Panc1 (cell line): ENCODE data around the gene TWSG1. TPM values are rescaled to one million over a fixed set of nuclear protein-coding genes. Genes with fewer than 3 reads are reported as not detected.

Source experiments
- ATAC-seq: fragments of 200-7000 bp; cut with Tn5 transposase; 2 replicates; pipeline ENCODE4 v1.9.1; 2020; ENCODE audit warnings: mild to moderate bottlenecking, moderate library complexity
- BruUV-seq: library from RNA; stranded (reverse); fragments of 400-500 nt; replicated peaks from 2 replicates; lab custom pipeline; 2021; lab: Mats Ljungman, UMichigan
- CTCF ChIA-PET: fragments of 300-600 bp; sonication (Branson Sonifier 250); formaldehyde crosslinking; loops from one replicate; lab custom pipeline; 2022; ENCODE audit warnings: antibody characterized with exemption; lab: Charles Lee
- POLR2A ChIA-PET: fragments of 300-600 bp; sonication (Branson Sonifier 250); formaldehyde crosslinking; loops from one replicate; lab custom pipeline; 2022; ENCODE audit warnings: antibody characterized with exemption; lab: Charles Lee
- DNase-seq: peaks from one replicate; pipeline ENCODE4 v3.0.0-alpha.2; 2010; ENCODE audit warnings: low read depth, low spot score
- H3K27ac ChIP-seq: 2 replicates; pipeline ENCODE4 v1.5.1; 2011; ENCODE audit warnings: mild to moderate bottlenecking, low read length, inconsistent platforms
- H3K27me3 ChIP-seq: fragments of 200-500 bp; sonication (Bioruptor generic); 2 replicates; pipeline ENCODE4 v1.6.0; 2014; ENCODE audit warnings: low read length, inconsistent platforms; ENCODE audit not compliant: control insufficient read depth, insufficient read depth
- H3K36me3 ChIP-seq: fragments of 200-500 bp; sonication (Bioruptor generic); 2 replicates; pipeline ENCODE4 v1.5.1; 2014; ENCODE audit warnings: inconsistent platforms, mild to moderate bottlenecking, low read length, moderate library complexity; ENCODE audit not compliant: control insufficient read depth, insufficient read depth
- H3K4me1 ChIP-seq: 2 replicates; pipeline ENCODE4 v1.5.1; 2011; ENCODE audit warnings: inconsistent platforms, mild to moderate bottlenecking, low read length, moderate library complexity; ENCODE audit not compliant: control insufficient read depth, insufficient read depth
- H3K4me3 ChIP-seq, 2 experiments: 2 replicates each; pipeline ENCODE4 v1.5.1; 2011 to 2012; ENCODE audit warnings: low read depth in 2 of 2, low read length in 2 of 2, mild to moderate bottlenecking in 2 of 2, inconsistent platforms in 1 of 2, moderate library complexity in 1 of 2
- H3K9me3 ChIP-seq: fragments of 200-500 bp; sonication (Bioruptor generic); 2 replicates; pipeline ENCODE4 v1.5.1; 2014; ENCODE audit warnings: low read depth, mild to moderate bottlenecking, inconsistent platforms, low read length, moderate library complexity; ENCODE audit not compliant: control insufficient read depth, insufficient read depth
- CTCF ChIP-seq: fragments of 450-650 bp; IDR thresholded peaks from 2 replicates; pipeline ENCODE4 v1.5.1; 2017; ENCODE audit warnings: mild to moderate bottlenecking
- POLR2AphosphoS5 ChIP-seq: IDR thresholded peaks from 2 replicates; pipeline ENCODE4 v1.6.1; 2012; ENCODE audit warnings: mild to moderate bottlenecking, low read depth, low read length, moderate library complexity
- REST ChIP-seq, 2 experiments: IDR thresholded peaks; 2 replicates each; pipeline ENCODE4 v1.6.1; 2011 to 2012; ENCODE audit warnings: low read depth in 2 of 2, control low read depth in 1 of 2, low read length in 1 of 2, mild to moderate bottlenecking in 1 of 2, moderate library complexity in 1 of 2; ENCODE audit not compliant: insufficient read depth in 1 of 2
- SIN3A ChIP-seq: IDR thresholded peaks from 2 replicates; pipeline ENCODE4 v1.6.1; 2012; ENCODE audit warnings: low read depth, mild to moderate bottlenecking, low read length, moderate library complexity, borderline replicate concordance; ENCODE audit not compliant: insufficient read depth
- TCF7L2 ChIP-seq: IDR thresholded peaks from 2 replicates; pipeline ENCODE4 v1.6.1; 2011; ENCODE audit warnings: mild to moderate bottlenecking, low read depth, low read length, inconsistent platforms
- in situ Hi-C: cut with HindIII; loops from 2 replicates; pipeline ENCODE4 v1.10.0; 2016; ENCODE audit warnings: low sequenced_read_pairs, low pct_unique_long_range_greater_than_20kb
- intact Hi-C: fragments of 100-400 bp; cut with micrococcal nuclease; formaldehyde crosslinking; loops from one replicate; pipeline ENCODE4 v1.10.0; 2022; ENCODE audit not compliant: unreplicated experiment
- total RNA-seq: library from RNA; stranded (reverse); gene quantifications from one replicate; pipeline ENCODE4 v1.2.1, GENCODE V29; 2021; ENCODE audit not compliant: unreplicated experiment

TWSG1 gene
- total RNA-seq, 1 experiment from 2014 or later, result 54.1 TPM

GRCh38 chr18:9336827-9337226, 2.3 kb downstream of the TWSG1 start:
- in situ Hi-C loops, result no loop called here
- ATAC-seq (no peak), DNase-seq (no peak)
- POLR2A ChIA-PET, result no interaction called here
- Histone ChIP-seq H3K27me3 (no peaks in the 10 kb centered on the region), H3K4me3 (no peak overlapping the region), H3K36me3 (peaks cover 17% of the 10 kb centered on the region), H3K9me3 (no peaks in the 10 kb centered on the region), H3K27ac (0 out of 2 replicates have a peak overlapping the region, but pooled peaks have one; percentile 21), H3K4me1 (peaks cover 8% of the 10 kb centered on the region; the same call in 1 of the 2 replicates)
- BruUV-seq, result no TSS peak
- intact Hi-C loops, result loop anchor here (10.0 kb wide), 1 partner anchor 192 kb away; no protein-coding TSS in a partner anchor
- no peak for TF ChIP-seq REST (IDR thresholded peaks at IDR 0.05; ENCODE audit: insufficient read depth in 1 of 2, low read depth in 2 of 2, low read length in 1 of 2)
- TF ChIP-seq CTCF, result no peak
- TF ChIP-seq TCF7L2, result no peak
- no peak for TF ChIP-seq POLR2AphosphoS5
- TF ChIP-seq SIN3A, result no peak
- CTCF ChIA-PET, result no interaction called here

GRCh38 chr18:9337873-9338272, 3.3 kb downstream of the TWSG1 start:
- CTCF ChIA-PET, result no interaction called here
- no peak overlapping the region for H3K4me3 ChIP-seq
- peaks cover 19% of the 10 kb centered on the region for H3K36me3 ChIP-seq
- no peak for DNase-seq
- no peaks in the 10 kb centered on the region for H3K27me3 ChIP-seq
- in situ Hi-C loops (no loop called here), intact Hi-C loops (loop anchor here (10.0 kb wide), 1 partner anchor 193 kb away; no protein-coding TSS in a partner anchor)
- POLR2A ChIA-PET, result no interaction called here
- TF ChIP-seq CTCF (no peak), TCF7L2 (no peak), SIN3A (no peak)
- ATAC-seq, result no peak
- peaks cover 8% of the 10 kb centered on the region; the same call in 1 of the 2 replicates for H3K4me1 ChIP-seq
- H3K27ac ChIP-seq, result no peak overlapping the region
- BruUV-seq, result no TSS peak
- H3K9me3 ChIP-seq, result no peaks in the 10 kb centered on the region
